ENCODE results near the gene AOPEP. TPM values are rescaled to one million over a fixed set of nuclear protein-coding genes. Genes with fewer than 3 reads are reported as not detected.

AOPEP gene
- polyA plus RNA-seq, 1 of the 3 experiments (the other 2 are of a cell fraction) = 54.6 TPM

DNA sequence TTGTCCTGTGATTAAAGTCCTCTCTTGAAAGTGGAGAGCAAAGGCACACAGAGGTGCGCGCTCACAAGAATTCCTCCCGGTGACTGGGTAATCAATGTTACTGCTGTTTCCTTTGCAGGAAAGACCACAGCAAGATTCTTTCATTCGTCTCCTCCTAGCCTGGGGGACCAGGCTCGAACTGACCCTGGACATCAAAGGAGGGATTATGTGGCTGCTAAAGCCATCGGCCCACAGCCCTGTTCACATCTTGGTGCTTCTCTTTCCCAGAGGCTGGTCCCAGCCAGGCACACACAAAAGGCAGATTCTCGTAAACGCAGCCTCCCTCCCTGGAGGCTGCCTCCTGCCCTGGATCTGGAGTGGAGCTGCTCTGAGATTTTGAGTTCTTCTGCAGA is 360.1 kb downstream of the AOPEP start:
- H2AFZ ChIP-seq (ENCODE audit: low read depth) = no peak overlapping the region
- peaks cover 19% of the 10 kb centered on the region; the same call in 1 of the 2 replicates for H3K79me2 ChIP-seq (ENCODE audit: insufficient read depth)

DNA sequence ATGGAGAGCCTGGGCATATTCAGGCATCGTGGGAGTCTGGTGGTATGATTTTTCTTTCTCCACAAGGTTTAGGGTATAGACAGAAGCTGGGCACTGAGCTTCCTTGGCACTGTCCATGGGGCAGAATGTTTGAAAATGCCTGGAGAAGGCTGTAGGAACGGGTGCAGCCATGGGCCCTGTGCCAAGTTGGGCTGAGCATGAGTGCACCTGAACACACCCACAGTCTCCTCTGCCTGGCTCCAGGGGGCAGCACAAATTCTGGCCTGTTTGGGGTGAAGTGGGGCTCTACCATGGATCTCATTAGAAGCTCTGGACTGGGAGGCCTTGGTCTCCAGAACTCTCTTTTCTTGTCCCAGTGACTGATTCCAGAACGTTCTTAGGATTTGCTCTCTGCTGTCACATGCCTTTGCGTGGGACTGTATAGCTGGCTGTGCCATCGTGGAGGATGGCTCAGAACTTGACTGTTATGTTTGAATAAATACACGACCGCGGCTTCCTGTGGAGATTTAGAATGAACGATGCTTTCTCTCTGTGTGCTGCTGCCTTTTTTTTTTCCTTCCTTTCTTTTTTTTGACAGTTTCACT is 361.3 kb downstream of the AOPEP start:
- Histone ChIP-seq H3K9me3 (no peaks in the 10 kb centered on the region), H3F3A (replicated peaks; ENCODE audit: insufficient read depth) (peaks cover 5% of the 10 kb centered on the region), H3K79me2 (ENCODE audit: insufficient read depth) (peaks cover 7% of the 10 kb centered on the region; the same call in 1 of the 2 replicates), H3K27ac (ENCODE audit: low read depth in 2 of 2, low read length in 1 of 2) (peak overlapping the region in 1 of 2 experiments; percentile 17; a peak in 1 of 4 replicates), H3K36me3 (replicated peaks in 1 of 2; ENCODE audit: control insufficient read depth in 1 of 2, insufficient read depth in 2 of 2, low read length in 1 of 2) (peaks cover 25 to 68% of the 10 kb centered on the region in 2 experiments), H3K9me2 (no peaks in the 10 kb centered on the region), H2AFZ (ENCODE audit: low read depth) (no peak overlapping the region), H3K27me3 (ENCODE audit: insufficient read depth) (no peaks in the 10 kb centered on the region), H3K4me3 (ENCODE audit: low read depth in 2 of 2, low read length in 1 of 2) (no peak overlapping the region), H3K4me1 (ENCODE audit: control insufficient read depth in 1 of 2, insufficient read depth in 2 of 2, low read depth in 1 of 2, low read length in 1 of 2) (peaks cover 11 to 57% of the 10 kb centered on the region in 2 experiments; a peak in 3 of 4 replicates), H3K4me2 (no peak overlapping the region), H3K9ac (no peak overlapping the region), H4K20me1 (ENCODE audit: insufficient read depth) (0 out of 2 replicates have a peak, but pooled peaks cover 10% of the 10 kb centered on the region)
- WGBS (ENCODE audit: low lambda C conversion rate) = 89% methylated on average over 8 of the region's 9 CpGs
- ChIA-PET CTCF (interaction anchor here (0.8 to 8.9 kb wide), 5 partner anchors 17 to 419 kb away, joined by 3 to 53 read pairs (median 3); no protein-coding TSS in a partner anchor), POLR2A (no interaction called here)
- TF ChIP-seq GATA2 (CRISPR knock-in tag; IDR thresholded peaks at IDR 0.05) = no peak
- TF ChIP-seq SMC3 (IDR thresholded peaks at IDR 0.05; ENCODE audit: low read depth, low read length) = peak; percentile 8; the same call in 1 of the 2 replicates
- TF ChIP-seq, protein P1, sequence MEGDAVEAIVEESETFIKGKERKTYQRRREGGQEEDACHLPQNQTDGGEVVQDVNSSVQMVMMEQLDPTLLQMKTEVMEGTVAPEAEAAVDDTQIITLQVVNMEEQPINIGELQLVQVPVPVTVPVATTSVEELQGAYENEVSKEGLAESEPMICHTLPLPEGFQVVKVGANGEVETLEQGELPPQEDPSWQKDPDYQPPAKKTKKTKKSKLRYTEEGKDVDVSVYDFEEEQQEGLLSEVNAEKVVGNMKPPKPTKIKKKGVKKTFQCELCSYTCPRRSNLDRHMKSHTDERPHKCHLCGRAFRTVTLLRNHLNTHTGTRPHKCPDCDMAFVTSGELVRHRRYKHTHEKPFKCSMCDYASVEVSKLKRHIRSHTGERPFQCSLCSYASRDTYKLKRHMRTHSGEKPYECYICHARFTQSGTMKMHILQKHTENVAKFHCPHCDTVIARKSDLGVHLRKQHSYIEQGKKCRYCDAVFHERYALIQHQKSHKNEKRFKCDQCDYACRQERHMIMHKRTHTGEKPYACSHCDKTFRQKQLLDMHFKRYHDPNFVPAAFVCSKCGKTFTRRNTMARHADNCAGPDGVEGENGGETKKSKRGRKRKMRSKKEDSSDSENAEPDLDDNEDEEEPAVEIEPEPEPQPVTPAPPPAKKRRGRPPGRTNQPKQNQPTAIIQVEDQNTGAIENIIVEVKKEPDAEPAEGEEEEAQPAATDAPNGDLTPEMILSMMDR (IDR thresholded peaks at IDR 0.05) = peak; percentile 34; the same call in 1 of the 2 replicates
- no peak for DNase-seq

More for the DNA sequence above, 360.1 kb downstream of the AOPEP start:
- Histone ChIP-seq H3K4me1 (ENCODE audit: control insufficient read depth in 1 of 2, insufficient read depth in 2 of 2, low read depth in 1 of 2, low read length in 1 of 2) (peaks cover under 1 to 45% of the 10 kb centered on the region in 2 experiments; a peak in 2 of 4 replicates), H3K27ac (ENCODE audit: low read depth in 2 of 2, low read length in 1 of 2) (peak overlapping the region in 1 of 2 experiments; percentile 63; a peak in 1 of 4 replicates), H3K27me3 (ENCODE audit: insufficient read depth) (no peaks in the 10 kb centered on the region), H3K36me3 (replicated peaks in 1 of 2; ENCODE audit: control insufficient read depth in 1 of 2, insufficient read depth in 2 of 2, low read length in 1 of 2) (peaks cover 27 to 80% of the 10 kb centered on the region in 2 experiments), H3K9me2 (no peaks in the 10 kb centered on the region), H3F3A (replicated peaks; ENCODE audit: insufficient read depth) (peaks cover 5% of the 10 kb centered on the region), H3K4me3 (ENCODE audit: low read depth in 2 of 2, low read length in 1 of 2) (no peak overlapping the region), H3K9ac (no peak overlapping the region), H3K4me2 (no peak overlapping the region), H3K9me3 (no peaks in the 10 kb centered on the region), H4K20me1 (ENCODE audit: insufficient read depth) (0 out of 2 replicates have a peak, but pooled peaks cover 14% of the 10 kb centered on the region)
- 96% methylated on average over 8 of the region's 8 CpGs for WGBS (ENCODE audit: low lambda C conversion rate)
- no peak for DNase-seq
- no peak for TF ChIP-seq RXRA (IDR thresholded peaks at IDR 0.05; ENCODE audit: borderline replicate concordance, low read depth)
- TF ChIP-seq POLR2AphosphoS5 (IDR thresholded peaks at IDR 0.05; ENCODE audit: low read depth, low read length) = no peak
- no peak for TF ChIP-seq CHD2 (IDR thresholded peaks at IDR 0.05; ENCODE audit: low read length, partially characterized antibody)
- ChIA-PET POLR2A (no interaction called here), CTCF (interaction anchor here (1.0 to 8.9 kb wide), 3 partner anchors 10 to 405 kb away, joined by 3 to 53 read pairs (median 5); no protein-coding TSS in a partner anchor)
